Sigmoid colon (tissue), 7 donors: ENCODE results near the gene SLC6A6. TPM values are rescaled to one million over a fixed set of nuclear protein-coding genes. Genes with fewer than 3 reads are reported as not detected.
A peak's percentile ranks its signal among the peaks of the same experiment; 100 is the strongest.
"Not testable (repeated sequence)": the region's sequence is repeated elsewhere in the genome, so short reads cannot be mapped to it uniquely, and the experiment has no call there.

Experiments used
- DNase-seq: peaks from one replicate; pipeline ENCODE4 v3.0.0-alpha.2; 2019
- H3K27ac ChIP-seq, 4 donors: fragments of 200-600 bp; sonication (generic); one replicate each; pipeline ENCODE4 v1.5.1; 2016 to 2019; ENCODE audit warnings: mild to moderate bottlenecking in 1 of 4
- H3K27me3 ChIP-seq, 3 donors: fragments of 200-600 bp; sonication (generic); one replicate each; pipeline ENCODE4 v1.5.1; 2019; ENCODE audit warnings: mild to moderate bottlenecking in 1 of 3
- H3K36me3 ChIP-seq, 4 donors: fragments of 200-600 bp; sonication (generic); one replicate each; pipeline ENCODE4 v1.5.1; 2016 to 2019
- H3K4me1 ChIP-seq, 4 donors: fragments of 200-600 bp; sonication (generic); one replicate each; pipeline ENCODE4 v1.5.1; 2017 to 2019
- H3K4me3 ChIP-seq, 4 donors: fragments of 200-600 bp; sonication (generic); one replicate each; pipeline ENCODE4 v1.5.1; 2017 to 2019; ENCODE audit warnings: mild to moderate bottlenecking in 2 of 4, moderate library complexity in 1 of 4
- H3K9me3 ChIP-seq, 4 donors: fragments of 200-600 bp in 3 of 4; sonication (generic) in 3 of 4; one replicate each; pipeline versions ENCODE4 v1.5.1 to v1.6.1; 2013 to 2019
- CTCF ChIP-seq, 4 experiments: fragments of 450-650 bp in 3 of 4; fragments of 200-600 bp in 1 of 4; IDR thresholded peaks; one replicate each; pipeline ENCODE4 v1.5.1; 2016 to 2019; ENCODE audit warnings: antibody characterized with exemption in 4 of 4, mild to moderate bottlenecking in 3 of 4, moderate library complexity in 2 of 4
- EP300 ChIP-seq, 4 donors: sonication (generic); formaldehyde crosslinking; IDR thresholded peaks; one replicate each; pipeline ENCODE4 v1.6.1; 2017; ENCODE audit warnings: antibody characterized with exemption in 4 of 4
- POLR2A ChIP-seq, 2 donors: fragments of 450-650 bp; IDR thresholded peaks; one replicate each; pipeline ENCODE4 v1.6.1; 2016; ENCODE audit warnings: antibody characterized with exemption in 2 of 2, mild to moderate bottlenecking in 2 of 2, moderate library complexity in 2 of 2
- POLR2AphosphoS5 ChIP-seq, 4 donors: sonication (generic); formaldehyde crosslinking; IDR thresholded peaks; one replicate each; pipeline ENCODE4 v1.6.1; 2017; ENCODE audit warnings: antibody characterized with exemption in 4 of 4
- WGBS, 2 donors: extraction: QIAGEN DNeasy Blood & Tissue Kit; methylation state at CpG; one replicate each; pipeline ENCODE4 v1.1.7; 2013; 5-methylcytosine and 5-hydroxymethylcytosine counted together
- intact Hi-C: fragments of 100-400 bp; cut with DNase I; formaldehyde crosslinking; loops from one replicate; pipeline ENCODE4 v1.15.1; 2023
- polyA plus RNA-seq, 3 donors: library from polyadenylated mRNA; stranded (reverse); fragments of 200-250 nt; gene quantifications; one replicate each; pipeline ENCODE4 v1.2.3, GENCODE V29; 2013
- total RNA-seq, 4 donors: library from RNA; depleted of rRNA; stranded (reverse); fragments of >200 nt; gene quantifications; one replicate each; pipeline ENCODE4 v1.1.0, GENCODE V29; 2016
- donor health status: healthy with polysubstance abuse.
- donor health status: Bipolar disorder and iron deficiency.
- donor health status: healthy.

Gene SLC6A6
- total and polyA plus RNA-seq, 7 donors: 2.3 to 19.1 (median 8.4) TPM

- TF ChIP-seq POLR2AphosphoS5 (IDR thresholded peaks at IDR 0.05) (no peak), POLR2A (IDR thresholded peaks at IDR 0.05) (no peak), EP300 (IDR thresholded peaks at IDR 0.05) (no peak), CTCF (IDR thresholded peaks at IDR 0.05) (no peak)
- no peaks in the 10 kb centered on the region for H3K27me3 ChIP-seq
- DNase-seq: peak; percentile 30
- H3K4me1 ChIP-seq: peaks cover 0 to 6% (median 2%) of the 10 kb centered on the region in 4 donors
- no peaks in the 10 kb centered on the region for H3K36me3 ChIP-seq
- intact Hi-C loops: no loop called here
- 83 to 88% methylated on average over 19 of the region's 19 CpGs for WGBS, 2 donors
- no peak overlapping the region for H3K27ac ChIP-seq
- H3K9me3 ChIP-seq: peaks cover 0 to 3% (median 0%) of the 10 kb centered on the region in 4 donors
- H3K4me3 ChIP-seq: no peak overlapping the region
These were observed 110.0 kb downstream of the SLC6A6 start for GRCh38 chr3:14512281-14512941.

GRCh38 chr3:14512942-14513327 is 110.5 kb downstream of the SLC6A6 start:
- Histone ChIP-seq H3K27ac (no peak overlapping the region), H3K36me3 (no peaks in the 10 kb centered on the region), H3K4me1 (peaks cover 0 to 6% (median 2%) of the 10 kb centered on the region in 4 donors), H3K27me3 (no peaks in the 10 kb centered on the region), H3K4me3 (no peak overlapping the region), H3K9me3 (peaks cover 0 to 3% (median 0%) of the 10 kb centered on the region in 4 donors)
- no peak for DNase-seq
- WGBS, 2 donors: 62 to 73% methylated on average over 9 of the region's 9 CpGs
- intact Hi-C loops: no loop called here
- TF ChIP-seq EP300 (IDR thresholded peaks at IDR 0.05) (no peak), CTCF (IDR thresholded peaks at IDR 0.05) (no peak), POLR2A (IDR thresholded peaks at IDR 0.05) (no peak), POLR2AphosphoS5 (IDR thresholded peaks at IDR 0.05) (no peak)

- H3K4me1 ChIP-seq: peaks cover 0 to 5% (median 2%) of the 10 kb centered on the region in 4 donors
- 74 to 76% methylated on average over 18 of the region's 18 CpGs for WGBS, 2 donors
- H3K36me3 ChIP-seq: no peaks in the 10 kb centered on the region
- H3K4me3 ChIP-seq: no peak overlapping the region
- peaks cover 0 to 3% (median 0%) of the 10 kb centered on the region in 4 donors for H3K9me3 ChIP-seq
- DNase-seq: peak; percentile 51
- TF ChIP-seq CTCF (IDR thresholded peaks at IDR 0.05) (no peak), POLR2AphosphoS5 (IDR thresholded peaks at IDR 0.05) (no peak), POLR2A (IDR thresholded peaks at IDR 0.05) (no peak), EP300 (IDR thresholded peaks at IDR 0.05) (no peak)
- no peak overlapping the region for H3K27ac ChIP-seq
- no peaks in the 10 kb centered on the region for H3K27me3 ChIP-seq
- intact Hi-C loops: no loop called here
These were observed 111.3 kb downstream of the SLC6A6 start for GRCh38 chr3:14513566-14514322.

GRCh38 chr3:14514323-14514720 is 111.9 kb downstream of the SLC6A6 start:
- no peak for TF ChIP-seq POLR2AphosphoS5 (IDR thresholded peaks at IDR 0.05)
- no peak for TF ChIP-seq CTCF (IDR thresholded peaks at IDR 0.05)
- no peak for TF ChIP-seq POLR2A (IDR thresholded peaks at IDR 0.05)
- no peak for TF ChIP-seq EP300 (IDR thresholded peaks at IDR 0.05)
- Histone ChIP-seq H3K9me3 (peaks cover 0 to 3% (median 0%) of the 10 kb centered on the region in 4 donors), H3K36me3 (no peaks in the 10 kb centered on the region), H3K4me1 (no peaks in the 10 kb centered on the region), H3K4me3 (no peak overlapping the region), H3K27me3 (no peaks in the 10 kb centered on the region), H3K27ac (no peak overlapping the region)
- intact Hi-C loops: no loop called here
- 81 to 90% methylated on average over 17 of the region's 17 CpGs for WGBS, 2 donors
- peak; percentile 59 for DNase-seq

- H3K27ac ChIP-seq, H3K27me3 ChIP-seq, H3K4me3 ChIP-seq, intact Hi-C loops, H3K36me3 ChIP-seq, DNase-seq, H3K4me1 ChIP-seq, H3K9me3 ChIP-seq: not testable (repeated sequence)
- 94 to 95% methylated on average over 11 of the region's 11 CpGs for WGBS, 2 donors
These were observed 113.1 kb downstream of the SLC6A6 start for GRCh38 chr3:14515526-14515925.
